ENCODE measurements around the gene RAB15.
A peak's percentile ranks its signal among the peaks of the same experiment; 100 is the strongest.
"Not testable (repeated sequence)": the region's sequence is repeated elsewhere in the genome, so short reads cannot be mapped to it uniquely, and the experiment has no call there.

Gene RAB15

GRCh38 chr14:64937171-64937820 lies 34.8 kb downstream of the RAB15 start:
- DNase-seq = peak; percentile 47

DNA sequence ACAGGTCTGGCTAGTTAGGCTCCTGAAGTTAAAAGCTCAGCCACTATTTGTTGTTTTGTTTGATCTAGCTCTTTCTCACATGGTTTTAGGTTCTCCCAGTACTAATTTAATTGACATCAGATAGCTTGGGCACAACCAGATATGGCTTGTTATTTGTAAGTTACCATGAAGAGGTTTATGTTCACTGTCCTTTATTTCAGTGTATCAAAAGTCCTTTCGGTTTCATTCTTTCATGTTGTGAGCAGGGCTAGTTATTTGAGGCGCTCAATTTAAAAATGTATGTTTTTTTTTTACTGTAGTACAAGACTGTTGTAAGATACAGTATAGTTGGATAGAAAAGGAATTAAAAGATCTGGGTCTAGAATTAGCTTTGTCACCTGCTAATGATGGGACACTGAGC lies 36.6 kb downstream of the RAB15 start:
- DNase-seq = no peak

DNA sequence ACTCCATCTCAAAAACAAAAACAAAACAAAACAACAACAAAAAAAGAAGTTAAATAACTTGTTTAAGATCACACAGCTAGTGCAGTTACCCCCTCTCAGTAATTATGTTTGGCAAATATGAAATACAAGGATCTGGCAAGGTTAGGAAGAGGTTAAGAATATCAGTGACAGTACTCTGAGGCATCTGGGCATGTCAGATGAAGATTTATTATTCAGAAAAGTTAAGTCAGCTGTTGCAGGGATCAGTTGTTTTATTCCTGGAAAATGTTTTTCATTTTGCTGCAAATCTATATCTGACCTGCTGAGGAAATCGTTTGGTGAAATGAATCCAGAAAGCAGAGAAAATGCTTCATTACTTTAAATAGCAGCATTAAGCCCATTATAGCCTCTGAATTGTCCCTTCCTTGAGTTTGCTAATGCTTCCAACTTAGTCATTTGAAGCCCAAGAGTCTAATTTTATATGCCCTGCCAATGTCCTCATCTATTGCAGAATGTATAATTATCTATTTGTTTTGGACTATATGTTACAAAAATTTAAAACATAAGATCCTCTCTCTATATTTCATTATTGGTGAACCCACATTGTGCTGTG lies 37.7 kb downstream of the RAB15 start:
- DNase-seq = no peak

- no peak for DNase-seq
Measured at GRCh38 chr14:64932231-64932630, 39.9 kb downstream of the RAB15 start.

GRCh38 chr14:64931123-64931522 lies 41.0 kb downstream of the RAB15 start:
- no peak for DNase-seq

DNA sequence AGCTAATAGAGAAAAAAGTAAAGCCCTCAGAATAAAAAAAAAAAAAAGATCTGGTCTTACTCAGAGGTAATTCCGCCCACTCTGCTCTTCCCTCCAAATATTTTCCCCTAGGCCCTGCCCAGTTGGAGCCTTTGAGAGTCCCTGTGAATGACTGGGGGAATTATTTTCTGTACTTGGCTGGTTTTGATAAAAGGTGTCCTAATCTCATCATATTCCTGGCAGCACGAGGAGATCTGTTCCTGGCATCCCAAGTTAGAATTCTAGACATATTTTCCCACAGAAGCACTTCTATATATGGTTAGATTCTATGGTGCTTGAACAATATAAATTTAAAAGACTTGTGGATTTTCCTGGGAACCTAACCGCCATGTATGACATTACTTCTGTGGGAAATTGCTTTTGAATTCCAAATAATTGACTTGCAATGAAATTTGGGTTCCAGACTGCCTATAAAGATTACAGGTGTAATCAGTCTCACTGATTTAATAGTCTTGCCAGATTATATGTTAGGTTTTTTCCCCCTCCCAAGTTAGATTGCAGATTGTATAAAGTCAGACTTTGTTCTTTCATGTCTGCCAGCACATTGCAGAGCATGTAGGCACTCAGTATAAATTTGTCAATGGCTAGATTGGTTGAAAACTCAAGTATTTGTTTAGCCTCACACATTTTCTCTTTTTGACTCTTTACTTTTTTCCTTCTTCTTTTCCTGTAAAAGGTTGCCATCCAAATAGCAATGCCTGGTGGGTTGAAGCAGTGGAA lies 41.9 kb downstream of the RAB15 start:
- no peak for DNase-seq

GRCh38 chr14:64929014-64929359 lies 43.1 kb downstream of the RAB15 start:
- DNase-seq = no peak

DNA sequence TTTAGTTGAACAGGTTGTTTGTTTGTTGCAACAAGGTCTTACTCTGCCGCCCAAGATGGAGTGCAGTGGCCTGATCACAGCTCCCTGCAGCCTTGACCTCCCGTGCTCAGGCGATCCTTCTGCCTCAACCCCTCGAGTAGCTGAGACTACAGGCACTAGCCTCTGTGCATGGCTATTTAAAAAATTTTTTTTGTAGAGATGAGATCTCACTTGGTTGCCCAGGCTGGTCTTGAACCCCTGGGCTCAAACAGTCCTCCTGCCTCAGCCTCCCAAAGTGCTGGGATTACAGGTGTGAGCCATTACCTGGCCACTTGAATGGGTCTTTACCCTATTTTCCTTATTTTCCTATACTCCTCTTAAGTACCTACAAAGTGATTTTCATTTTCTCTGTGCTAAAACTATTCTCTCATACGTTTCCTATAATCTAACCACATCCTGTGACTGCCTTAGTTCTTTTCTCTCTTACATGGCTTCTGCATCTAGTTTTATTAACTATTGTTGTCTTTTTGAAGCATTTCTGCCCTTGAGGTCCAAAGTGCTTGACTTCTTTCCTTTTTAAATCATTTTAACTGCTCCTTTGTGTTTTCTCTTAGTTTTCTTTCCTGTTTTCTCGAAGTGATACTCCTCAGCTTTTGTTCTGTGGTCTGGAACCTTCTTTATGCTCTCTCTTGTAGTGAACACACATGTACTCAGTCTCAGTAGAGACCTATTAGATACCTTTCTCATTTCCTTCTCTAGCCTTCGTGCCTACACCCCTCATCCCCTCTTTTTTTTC lies 43.7 kb downstream of the RAB15 start:
- DNase-seq = no peak

GRCh38 chr14:64927031-64927430 lies 45.1 kb downstream of the RAB15 start:
- DNase-seq = no peak

DNA sequence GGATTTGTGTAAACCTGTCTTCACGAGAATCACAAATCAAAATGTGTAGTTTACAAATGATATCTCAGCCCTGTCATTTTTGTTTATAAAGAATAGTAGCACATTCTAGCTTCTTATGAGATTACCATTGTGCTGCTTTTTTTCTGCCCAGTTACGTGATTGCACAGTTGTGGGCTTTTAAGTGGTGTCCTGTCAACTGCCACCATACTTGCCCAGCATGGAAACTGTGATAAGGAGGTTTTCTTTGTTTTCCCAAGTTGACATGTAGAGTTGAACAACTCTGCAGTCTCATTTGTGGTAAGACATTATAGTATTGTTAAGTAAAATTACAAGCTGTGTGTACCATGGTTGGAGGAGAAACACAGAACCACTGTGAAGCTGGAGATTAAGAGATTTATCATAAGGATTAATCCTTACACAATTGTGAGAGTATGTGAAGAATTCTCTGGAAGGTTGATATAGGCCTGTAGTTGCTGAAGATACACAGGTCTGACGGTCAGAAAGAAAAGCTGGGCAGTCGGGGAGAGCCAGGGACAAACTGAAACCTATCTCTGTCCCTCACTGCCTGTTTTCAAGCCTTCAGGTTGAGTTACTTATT lies 45.6 kb downstream of the RAB15 start:
- DNase-seq = no peak

GRCh38 chr14:64923015-64923414 lies 49.1 kb downstream of the RAB15 start:
- no peak for DNase-seq

DNA sequence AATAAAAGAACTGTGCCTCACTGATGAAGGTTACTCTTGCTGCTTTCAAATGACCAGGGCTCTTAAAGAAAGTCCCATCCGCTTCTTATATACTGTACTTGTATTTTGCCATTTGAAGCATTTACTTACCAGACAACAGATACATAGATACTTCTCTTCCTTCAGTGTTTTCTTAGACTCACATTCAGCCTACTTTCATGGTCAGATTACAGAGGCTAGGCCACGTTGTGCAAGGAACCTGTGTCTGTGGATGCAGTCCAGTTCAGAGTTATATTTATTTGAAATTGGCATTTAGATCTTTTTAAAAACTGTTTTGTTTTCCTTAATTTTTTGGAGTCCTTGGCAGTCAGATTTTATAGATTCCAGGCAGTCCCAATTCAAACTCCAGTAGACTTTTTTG lies 51.7 kb downstream of the RAB15 start:
- DNase-seq = no peak

DNA sequence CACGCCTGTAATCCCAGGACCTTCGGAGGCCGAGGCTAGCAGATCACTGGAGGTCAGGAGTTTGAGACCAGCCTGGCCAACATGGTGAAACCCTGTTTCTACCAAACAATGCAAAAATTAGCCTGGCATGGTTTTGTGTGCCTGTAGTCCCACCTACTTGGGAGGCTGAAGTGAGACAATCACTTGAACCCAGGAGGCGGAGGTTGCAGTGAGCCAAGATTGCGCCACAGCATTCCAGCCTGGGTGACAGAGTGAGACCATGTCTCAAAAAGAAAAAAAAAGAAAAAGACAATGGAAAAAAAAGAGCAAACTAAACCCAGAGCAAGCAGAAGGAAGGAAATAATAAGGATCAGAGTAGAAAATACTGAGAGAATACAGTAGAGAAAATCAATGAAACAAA lies 52.5 kb downstream of the RAB15 start:
- DNase-seq = no peak

DNA sequence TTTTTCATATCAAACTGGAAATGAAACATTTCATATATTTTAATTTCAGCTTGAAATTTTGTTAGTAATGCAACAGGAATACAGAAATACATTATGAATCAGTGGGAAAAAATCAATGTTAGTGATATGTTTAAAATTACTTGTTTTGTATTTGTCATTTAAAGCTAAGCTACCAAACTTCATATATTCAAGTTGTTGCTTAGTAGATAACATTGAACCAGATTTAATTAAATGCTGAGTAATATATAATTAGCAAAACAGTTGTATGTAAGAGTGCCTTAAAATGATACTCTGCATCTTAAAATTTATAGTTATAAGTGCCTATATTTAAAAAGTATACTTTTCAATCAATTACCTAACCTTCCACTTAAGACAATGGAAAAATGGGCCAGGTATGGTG lies 52.9 kb downstream of the RAB15 start:
- DNase-seq = no peak

DNA sequence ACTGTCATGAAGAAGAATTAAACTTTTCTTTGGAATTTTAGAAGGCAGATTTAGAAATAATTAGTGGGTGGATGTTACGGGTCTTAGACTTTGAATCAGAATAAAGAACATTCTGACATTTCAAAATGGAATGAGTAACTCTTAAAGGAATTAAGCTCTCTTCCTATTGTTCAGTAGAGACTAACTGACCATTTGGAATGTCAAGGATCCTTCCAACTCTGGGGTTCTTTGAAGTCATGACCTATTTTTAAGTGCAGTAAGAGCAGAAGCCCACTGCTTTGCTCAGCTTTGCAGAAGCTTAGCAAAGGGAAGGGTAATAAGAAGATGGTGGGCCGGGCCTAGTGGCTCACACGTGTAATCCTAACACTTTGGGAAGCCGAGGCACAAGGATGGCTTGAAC lies 53.9 kb downstream of the RAB15 start:
- no peak for DNase-seq

DNA sequence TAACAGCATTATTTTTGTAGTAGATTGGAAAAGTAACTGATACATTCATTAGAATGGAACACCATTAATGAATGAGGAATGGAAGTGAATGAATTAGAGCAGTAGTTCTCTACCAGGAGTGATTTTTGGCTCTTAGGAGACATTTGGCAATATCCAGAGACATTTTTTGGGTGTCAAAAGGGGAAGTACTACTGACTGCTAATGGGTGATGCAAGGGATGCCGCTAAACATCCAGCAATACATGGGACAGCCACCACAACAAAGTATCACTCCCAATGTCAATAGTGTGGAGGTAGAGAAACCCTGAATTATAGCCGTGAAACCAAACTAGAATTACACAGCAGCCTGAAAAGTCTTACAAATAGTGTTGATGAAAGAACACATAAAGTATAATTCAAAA lies 56.3 kb downstream of the RAB15 start:
- no peak for DNase-seq

DNA sequence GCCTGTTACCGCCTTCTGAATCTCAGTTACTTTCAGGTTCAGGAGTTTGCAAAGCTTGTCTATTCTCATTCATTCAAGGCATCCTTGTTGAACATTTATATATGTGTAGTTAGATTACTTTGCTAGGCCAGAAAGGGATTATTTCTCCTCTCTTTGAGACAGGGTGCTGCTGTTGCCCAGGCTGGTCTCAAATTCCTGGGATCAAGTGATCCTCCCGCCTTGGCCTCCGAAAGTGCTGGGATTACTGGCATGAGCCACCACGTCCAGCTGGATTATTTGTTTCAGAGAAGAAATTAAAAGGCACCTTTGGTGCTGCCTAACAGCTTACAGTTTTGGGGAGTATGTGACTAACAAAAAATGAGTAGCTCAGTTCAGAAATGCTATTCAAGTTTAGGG lies 57.1 kb downstream of the RAB15 start:
- no peak for DNase-seq

DNA sequence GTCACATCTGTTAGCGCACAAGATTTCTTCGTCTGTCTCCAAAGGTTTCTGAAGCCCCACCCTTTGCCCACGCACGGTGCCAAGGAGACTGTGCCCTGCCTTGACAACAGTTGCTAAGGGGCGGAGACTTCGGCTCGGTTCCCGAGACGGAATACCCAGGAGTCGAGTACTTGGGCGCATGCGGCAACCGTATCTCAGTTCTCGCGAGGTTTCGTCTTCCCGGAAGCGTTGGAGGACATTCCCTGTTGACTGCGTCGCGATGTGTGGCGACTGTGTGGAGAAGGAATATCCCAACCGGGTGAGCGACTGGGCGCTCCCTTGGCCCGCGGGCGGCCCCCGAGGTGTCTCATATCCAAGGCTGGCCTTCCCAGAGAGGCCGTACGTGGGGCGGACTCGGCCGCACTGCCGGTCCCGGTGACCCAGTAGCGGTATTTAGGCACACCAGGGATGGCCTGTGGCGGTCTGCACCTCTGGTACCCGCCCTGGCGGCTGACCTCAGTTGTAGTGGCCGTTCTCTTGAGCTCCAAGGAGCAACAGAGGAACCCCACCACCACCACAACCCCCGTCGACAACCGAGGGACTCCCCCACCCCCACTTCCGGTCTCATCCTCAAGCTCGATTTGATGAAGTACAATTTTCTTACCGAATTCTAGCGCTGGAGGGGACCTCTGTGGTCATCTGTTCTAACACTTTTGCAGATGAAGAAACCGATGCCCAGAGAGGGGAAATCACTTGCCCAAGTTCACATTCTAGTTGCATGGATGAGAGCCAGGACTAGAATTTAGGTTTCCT lies 57.7 kb downstream of the RAB15 start, which contains the start of gene CHURC1:
CHURC1 (plus strand) TSS at position 219 of the 792 bp plus-strand sequence; CDS start at position 260, 41 bp downstream.
- peak; percentile 100 for DNase-seq

- not testable (repeated sequence) for DNase-seq
Measured at GRCh38 chr14:64913477-64913876, 58.7 kb downstream of the RAB15 start.

DNA sequence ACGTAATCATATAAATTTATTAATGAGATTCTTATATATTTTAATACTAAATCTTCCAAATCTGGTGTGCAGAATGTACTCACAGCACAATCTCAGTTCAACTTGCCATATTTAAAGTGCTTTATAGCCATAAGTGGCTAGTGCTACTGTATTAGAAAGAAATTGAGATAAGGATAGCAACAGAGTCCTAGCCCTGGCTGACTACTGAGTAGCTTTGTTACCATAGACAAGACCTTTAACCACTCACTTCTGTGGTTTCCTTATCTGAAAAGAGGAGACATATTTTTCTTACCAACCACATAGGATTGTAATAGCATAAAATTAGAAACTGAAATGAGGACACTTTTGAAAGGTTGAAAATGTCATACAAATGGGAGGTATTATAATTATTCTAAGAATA lies 59.9 kb downstream of the RAB15 start:
- no peak for DNase-seq

GRCh38 chr14:64910847-64911495 lies 61.2 kb downstream of the RAB15 start:
- DNase-seq = peak; percentile 63

DNA sequence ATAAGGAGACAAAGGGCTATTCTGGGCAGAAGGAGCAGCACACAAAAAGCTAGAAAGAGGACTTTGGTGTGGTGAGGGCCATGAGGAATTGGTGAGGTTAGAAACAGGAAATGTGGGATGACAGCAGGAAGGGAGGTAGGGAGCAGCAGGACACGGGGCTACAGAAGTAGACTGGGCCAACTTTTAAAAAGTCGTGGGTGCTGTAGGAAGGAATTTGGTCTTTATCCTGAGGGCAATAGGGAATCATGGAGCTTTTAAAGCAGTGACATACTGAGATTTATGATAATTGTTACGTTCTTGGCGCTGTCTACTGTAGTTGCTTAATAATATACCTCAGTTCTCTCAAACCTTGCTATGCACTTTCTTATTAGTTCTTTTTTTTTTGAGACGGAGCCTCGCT lies 66.1 kb downstream of the RAB15 start:
- DNase-seq = no peak
